Transverse colon (tissue), 4 donors: ENCODE measurements around the gene PRR5L. TPM values are rescaled to one million over a fixed set of nuclear protein-coding genes. Genes with fewer than 3 reads are reported as not detected.

Experiments used
- DNase-seq: peaks from one replicate; pipeline ENCODE4 v3.0.0-alpha.2; 2019
- H3K27ac ChIP-seq, 4 donors: fragments of 200-600 bp; sonication (generic); 2 replicates each; pipeline ENCODE4 v1.5.1; 2016 to 2018; ENCODE audit warnings: inconsistent platforms in 4 of 4
- H3K27me3 ChIP-seq: fragments of 200-600 bp; sonication (generic); 2 replicates; pipeline ENCODE4 v1.5.1; 2017; ENCODE audit warnings: inconsistent platforms
- H3K36me3 ChIP-seq, 4 donors: fragments of 200-600 bp; sonication (generic); 2 replicates each; pipeline ENCODE4 v1.5.1; 2017 to 2019; ENCODE audit warnings: inconsistent platforms in 4 of 4
- H3K4me1 ChIP-seq, 4 donors: fragments of 200-600 bp; sonication (generic); 2 replicates each; pipeline ENCODE4 v1.5.1; 2017 to 2020; ENCODE audit warnings: inconsistent platforms in 4 of 4
- H3K4me3 ChIP-seq, 4 donors: fragments of 200-600 bp; sonication (generic); 1 replicate in 1 of 4; 2 replicates in 3 of 4; pipeline versions ENCODE4 v1.5.1 to v1.6.1; 2017 to 2019; ENCODE audit warnings: inconsistent platforms in 4 of 4
- H3K9me3 ChIP-seq, 2 donors: fragments of 200-600 bp; sonication (generic); 2 replicates each; pipeline ENCODE4 v1.5.1; 2017 to 2019; ENCODE audit warnings: inconsistent platforms in 2 of 2
- CTCF ChIP-seq, 5 experiments: fragments of 200-600 bp in 3 of 5; fragments of 450-650 bp in 2 of 5; sonication (generic) in 3 of 5; IDR thresholded peaks; 1 replicate in 2 of 5; 2 replicates in 3 of 5; pipeline ENCODE4 v1.5.1; 2016 to 2017; ENCODE audit warnings: antibody characterized with exemption in 5 of 5, inconsistent platforms in 3 of 5, mild to moderate bottlenecking in 2 of 5, moderate library complexity in 1 of 5
- EP300 ChIP-seq: sonication (generic); formaldehyde crosslinking; IDR thresholded peaks from one replicate; pipeline ENCODE4 v1.6.1; 2017; ENCODE audit warnings: antibody characterized with exemption, low read depth
- POLR2A ChIP-seq: fragments of 450-650 bp; IDR thresholded peaks from one replicate; pipeline ENCODE4 v1.6.1; 2016; ENCODE audit warnings: antibody characterized with exemption, mild to moderate bottlenecking, moderate library complexity
- POLR2AphosphoS5 ChIP-seq, 3 donors: sonication (generic); formaldehyde crosslinking; IDR thresholded peaks; one replicate each; pipeline ENCODE4 v1.6.1; 2016; ENCODE audit warnings: antibody characterized with exemption in 3 of 3
- WGBS, 2 donors: methylation state at CpG; one replicate each; pipeline ENCODE4 v1.1.5; 2018; ENCODE audit warnings: low coverage in 1 of 2; 5-methylcytosine and 5-hydroxymethylcytosine counted together
- in situ Hi-C, 4 donors: fragments of 200-750 bp; cut with MboI; loops; one replicate each; pipeline versions ENCODE4 v1.15.0 to v1.15.1; 2017; ENCODE audit warnings: low sequenced_read_pairs in 3 of 4, low pct_ligation_motif_present in 1 of 4, low pct_unique_long_range_greater_than_20kb in 1 of 4
- intact Hi-C: fragments of 100-400 bp; cut with DNase I; formaldehyde crosslinking; loops from one replicate; pipeline ENCODE4 v1.15.1; 2023; ENCODE audit warnings: low total_unique reads
- total RNA-seq, 4 donors: library from RNA; depleted of rRNA; stranded (reverse); fragments of >200 nt; gene quantifications; one replicate each; pipeline ENCODE4 v1.1.0, GENCODE V29; 2016

The PRR5L gene
- total RNA-seq, 4 donors from 2014 or later: 203 to 418 (median 251) TPM

GRCh38 chr11:36427876-36428275 is 131.8 kb downstream of the PRR5L start:
- DNase-seq: no peak

GRCh38 chr11:36431429-36432092 is 135.5 kb downstream of the PRR5L start:
- peak; percentile 57 for DNase-seq
- intact Hi-C loops: no loop called here
- Histone ChIP-seq H3K27ac (peak overlapping the region in 2 of 4 donors; percentile 22 to 41), H3K9me3 (no peaks in the 10 kb centered on the region), H3K36me3 (peaks cover 0 to 23% (median 6%) of the 10 kb centered on the region in 4 donors), H3K4me3 (no peak overlapping the region), H3K27me3 (no peaks in the 10 kb centered on the region), H3K4me1 (peaks cover 0 to 8% (median 2%) of the 10 kb centered on the region in 4 donors)
- WGBS, 2 donors: 66 to 71% methylated on average over 9 to 11 of the region's 11 CpGs
- in situ Hi-C loops: no loop called here
- TF ChIP-seq EP300: no peak
- peak in 2 of 3 donors; percentile 21 to 60 for TF ChIP-seq POLR2AphosphoS5 (IDR thresholded peaks at IDR 0.05)
- TF ChIP-seq POLR2A: no peak
- no peak for TF ChIP-seq CTCF (IDR thresholded peaks at IDR 0.05)

More at GRCh38 chr11:36427876-36428275, 131.8 kb downstream of the PRR5L start:
- no peaks in the 10 kb centered on the region for H3K27me3 ChIP-seq
- WGBS, 2 donors: 93% methylated on average over 3 of the region's 3 CpGs; no CpG with 5 or more reads in 1 of the 2 donors
- peaks cover 0 to 6% (median 2%) of the 10 kb centered on the region in 4 donors for H3K4me1 ChIP-seq
- H3K27ac ChIP-seq: no peak overlapping the region
- H3K4me3 ChIP-seq: no peak overlapping the region
- in situ Hi-C loops (no loop called here), intact Hi-C loops (no loop called here)
- no peaks in the 10 kb centered on the region for H3K9me3 ChIP-seq
- TF ChIP-seq POLR2A (no peak), EP300 (no peak), CTCF (IDR thresholded peaks at IDR 0.05) (no peak), POLR2AphosphoS5 (IDR thresholded peaks at IDR 0.05) (no peak)
- H3K36me3 ChIP-seq: peaks cover 0 to 8% (median 0%) of the 10 kb centered on the region in 4 donors

GRCh38 chr11:36432093-36432469 is 136.0 kb downstream of the PRR5L start:
- H3K9me3 ChIP-seq: no peaks in the 10 kb centered on the region
- DNase-seq: no peak

GRCh38 chr11:36432738-36433137 is 136.7 kb downstream of the PRR5L start:
- TF ChIP-seq EP300 (no peak), POLR2A (no peak), POLR2AphosphoS5 (IDR thresholded peaks at IDR 0.05) (no peak), CTCF (IDR thresholded peaks at IDR 0.05) (no peak)
- Histone ChIP-seq H3K36me3 (peaks cover 0 to 28% (median 6%) of the 10 kb centered on the region in 4 donors), H3K4me3 (no peak overlapping the region), H3K27me3 (no peaks in the 10 kb centered on the region), H3K4me1 (peaks cover 0 to 8% (median 2%) of the 10 kb centered on the region in 4 donors), H3K9me3 (no peaks in the 10 kb centered on the region), H3K27ac (no peak overlapping the region)
- intact Hi-C loops: no loop called here
- 83 to 89% methylated on average over 4 of the region's 4 CpGs for WGBS, 2 donors
- no peak for DNase-seq
- in situ Hi-C loops: no loop called here

More at GRCh38 chr11:36432093-36432469, 136.0 kb downstream of the PRR5L start:
- TF ChIP-seq POLR2AphosphoS5 (IDR thresholded peaks at IDR 0.05): no peak
- TF ChIP-seq EP300: no peak
- no peak for TF ChIP-seq CTCF (IDR thresholded peaks at IDR 0.05)
- no peak for TF ChIP-seq POLR2A
- Histone ChIP-seq H3K27ac (no peak overlapping the region), H3K27me3 (no peaks in the 10 kb centered on the region), H3K4me3 (no peak overlapping the region), H3K4me1 (peaks cover 0 to 8% (median 2%) of the 10 kb centered on the region in 4 donors), H3K36me3 (peaks cover 0 to 25% (median 6%) of the 10 kb centered on the region in 4 donors)
- intact Hi-C loops: no loop called here
- WGBS, 2 donors: 74 to 75% methylated on average over 2 of the region's 2 CpGs
- in situ Hi-C loops: no loop called here
